ENCODE measurements around the gene SORCS2.

SORCS2 gene

GRCh38 chr4:7711307-7711963, 519.1 kb downstream of the SORCS2 start:
- no peak for DNase-seq (ENCODE audit: low spot score)
- H3K27ac ChIP-seq: no peak overlapping the region
- TF ChIP-seq CTCF (IDR thresholded peaks at IDR 0.05): no peak
- no peak overlapping the region for H3K4me3 ChIP-seq

- no peak overlapping the region for H3K27ac ChIP-seq
- TF ChIP-seq CTCF (IDR thresholded peaks at IDR 0.05): no peak
- H3K4me3 ChIP-seq: no peak overlapping the region
- no peak for DNase-seq (ENCODE audit: low spot score)
Observed at GRCh38 chr4:7712021-7712671, 519.8 kb downstream of the SORCS2 start.

GRCh38 chr4:7713757-7714156, 521.4 kb downstream of the SORCS2 start:
- no peak overlapping the region for H3K4me3 ChIP-seq
- no peak for TF ChIP-seq CTCF (IDR thresholded peaks at IDR 0.05)
- no peak for DNase-seq (ENCODE audit: low spot score)
- no peak overlapping the region for H3K27ac ChIP-seq

- no peak for TF ChIP-seq CTCF (IDR thresholded peaks at IDR 0.05)
- no peak for DNase-seq (ENCODE audit: low spot score)
- Histone ChIP-seq H3K4me3 (no peak overlapping the region), H3K27ac (no peak overlapping the region)
Observed at GRCh38 chr4:7714176-7714575, 521.8 kb downstream of the SORCS2 start.

- Histone ChIP-seq H3K4me3 (no peak overlapping the region), H3K27ac (no peak overlapping the region)
- TF ChIP-seq CTCF (IDR thresholded peaks at IDR 0.05): no peak
- DNase-seq (ENCODE audit: low spot score): no peak
Observed at GRCh38 chr4:7714738-7715137, 522.4 kb downstream of the SORCS2 start.

GRCh38 chr4:7715271-7716009, 523.1 kb downstream of the SORCS2 start:
- Histone ChIP-seq H3K4me3 (no peak overlapping the region), H3K27ac (no peak overlapping the region)
- no peak for TF ChIP-seq CTCF (IDR thresholded peaks at IDR 0.05)
- DNase-seq (ENCODE audit: low spot score): no peak
